Measurements from ENCODE around the gene IRF3. TPM values are rescaled to one million over a fixed set of nuclear protein-coding genes. Genes with fewer than 3 reads are reported as not detected.

IRF3 gene
- total and polyA plus RNA-seq, 4 donors: 52.8 to 97.3 (median 81.5) TPM

DNA sequence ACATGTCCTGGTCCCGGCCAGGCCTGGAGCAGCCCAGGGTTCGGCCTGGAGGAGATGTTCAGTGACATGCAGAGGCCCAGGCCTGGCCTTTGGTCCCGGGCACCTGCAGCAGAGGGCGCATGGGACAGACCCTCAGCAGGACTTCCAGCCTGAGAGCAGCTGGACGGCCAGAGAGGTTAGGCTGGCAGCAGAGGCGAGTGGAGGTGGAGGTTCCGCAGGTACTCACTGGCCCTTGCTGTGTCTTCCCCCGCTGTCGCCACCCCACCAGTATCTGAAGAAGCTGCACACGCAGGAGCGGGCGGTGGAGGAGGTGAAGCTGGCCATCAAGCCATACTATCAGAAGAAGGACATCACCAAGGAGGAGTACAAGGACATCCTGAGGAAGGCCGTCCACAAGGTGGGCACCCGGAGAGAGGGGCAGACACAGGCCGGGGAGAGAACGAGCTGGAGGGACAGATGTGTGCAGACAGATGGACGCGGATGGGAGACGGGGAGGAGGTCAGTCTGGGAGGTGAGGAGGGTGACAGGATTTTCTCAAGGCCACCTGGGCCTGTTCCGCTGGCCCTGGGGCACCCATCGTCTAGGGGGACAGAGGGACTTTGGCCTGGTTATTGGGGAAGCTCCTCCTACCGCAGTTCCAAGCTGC, 8.0 kb downstream of the IRF3 start:
- no peaks in the 10 kb centered on the region for H3K9me3 ChIP-seq (ENCODE audit: control insufficient read depth in 4 of 4, insufficient read depth in 3 of 4, low read length in 3 of 4)
- no peak for DNase-seq
- H3K27ac ChIP-seq (ENCODE audit: low read depth in 1 of 2, low read length in 1 of 2): no peak overlapping the region
- H3K27me3 ChIP-seq (ENCODE audit: control insufficient read depth in 3 of 3, insufficient read depth in 3 of 3, low read length in 2 of 3): no peaks in the 10 kb centered on the region
- ATAC-seq (ENCODE audit: insufficient read depth, low FRiP score): no peak
- H3K4me1 ChIP-seq (ENCODE audit: control insufficient read depth in 5 of 5, insufficient read depth in 5 of 5, low read length in 5 of 5): no peaks in the 10 kb centered on the region
- 93 to 95% methylated on average over 22 of the region's 22 CpGs for WGBS, 2 donors
- peaks cover 11 to 92% (median 50%) of the 10 kb centered on the region in 4 donors for H3K36me3 ChIP-seq (ENCODE audit: control insufficient read depth in 4 of 4, insufficient read depth in 4 of 4, low read length in 4 of 4)
- no peak overlapping the region for H3K4me3 ChIP-seq
- no peak overlapping the region for H3K9ac ChIP-seq (ENCODE audit: insufficient read depth in 1 of 2, low read length in 2 of 2)
- TF ChIP-seq, protein P1, sequence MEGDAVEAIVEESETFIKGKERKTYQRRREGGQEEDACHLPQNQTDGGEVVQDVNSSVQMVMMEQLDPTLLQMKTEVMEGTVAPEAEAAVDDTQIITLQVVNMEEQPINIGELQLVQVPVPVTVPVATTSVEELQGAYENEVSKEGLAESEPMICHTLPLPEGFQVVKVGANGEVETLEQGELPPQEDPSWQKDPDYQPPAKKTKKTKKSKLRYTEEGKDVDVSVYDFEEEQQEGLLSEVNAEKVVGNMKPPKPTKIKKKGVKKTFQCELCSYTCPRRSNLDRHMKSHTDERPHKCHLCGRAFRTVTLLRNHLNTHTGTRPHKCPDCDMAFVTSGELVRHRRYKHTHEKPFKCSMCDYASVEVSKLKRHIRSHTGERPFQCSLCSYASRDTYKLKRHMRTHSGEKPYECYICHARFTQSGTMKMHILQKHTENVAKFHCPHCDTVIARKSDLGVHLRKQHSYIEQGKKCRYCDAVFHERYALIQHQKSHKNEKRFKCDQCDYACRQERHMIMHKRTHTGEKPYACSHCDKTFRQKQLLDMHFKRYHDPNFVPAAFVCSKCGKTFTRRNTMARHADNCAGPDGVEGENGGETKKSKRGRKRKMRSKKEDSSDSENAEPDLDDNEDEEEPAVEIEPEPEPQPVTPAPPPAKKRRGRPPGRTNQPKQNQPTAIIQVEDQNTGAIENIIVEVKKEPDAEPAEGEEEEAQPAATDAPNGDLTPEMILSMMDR (IDR thresholded peaks at IDR 0.05; ENCODE audit: control extremely low read depth, extremely low read depth): no peak

DNA sequence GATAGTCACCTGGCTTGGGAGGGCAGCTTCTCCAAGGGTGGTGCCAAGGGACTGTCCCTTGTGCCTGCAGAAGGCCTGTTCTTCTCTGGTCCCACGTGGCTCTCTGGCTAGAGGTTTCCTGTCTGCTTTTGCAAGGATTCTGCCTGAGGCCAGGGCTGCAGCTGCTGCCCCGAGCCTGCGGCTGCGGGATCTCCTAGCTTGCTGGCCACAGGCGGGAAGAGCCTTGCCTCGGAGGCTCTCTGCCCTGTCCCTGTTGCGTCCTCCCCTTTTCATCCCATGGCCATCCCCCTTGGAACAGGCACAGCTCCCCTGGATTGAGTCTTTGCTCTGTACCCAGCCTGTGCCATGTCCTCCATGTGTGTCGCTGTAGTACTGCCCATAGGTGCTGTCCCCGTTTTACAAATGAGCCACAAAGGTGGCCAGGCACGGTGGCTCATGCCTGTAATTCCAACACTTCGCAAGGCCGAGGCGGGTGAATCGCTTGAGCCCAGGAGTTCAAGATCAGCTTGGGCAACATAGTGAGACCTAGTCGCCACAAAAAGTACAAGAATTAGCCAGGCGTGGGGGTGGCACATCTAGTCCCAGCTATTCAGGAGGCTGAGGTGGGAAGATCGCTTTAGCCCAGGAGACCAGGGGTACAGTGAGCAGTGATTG, 9.1 kb downstream of the IRF3 start:
- Histone ChIP-seq H3K4me1 (ENCODE audit: control insufficient read depth in 5 of 5, insufficient read depth in 5 of 5, low read length in 5 of 5) (no peaks in the 10 kb centered on the region), H3K27me3 (ENCODE audit: control insufficient read depth in 3 of 3, insufficient read depth in 3 of 3, low read length in 2 of 3) (no peaks in the 10 kb centered on the region), H3K4me3 (no peak overlapping the region), H3K27ac (ENCODE audit: low read depth in 1 of 2, low read length in 1 of 2) (no peak overlapping the region), H3K9me3 (ENCODE audit: control insufficient read depth in 4 of 4, insufficient read depth in 3 of 4, low read length in 3 of 4) (no peaks in the 10 kb centered on the region), H3K36me3 (ENCODE audit: control insufficient read depth in 4 of 4, insufficient read depth in 4 of 4, low read length in 4 of 4) (peaks cover 15 to 93% (median 49%) of the 10 kb centered on the region in 4 donors), H3K9ac (ENCODE audit: insufficient read depth in 1 of 2, low read length in 2 of 2) (no peak overlapping the region)
- no peak for DNase-seq
- 93 to 94% methylated on average over 17 of the region's 17 CpGs for WGBS, 2 donors
- TF ChIP-seq, protein P1 (IDR thresholded peaks at IDR 0.05; ENCODE audit: control extremely low read depth, extremely low read depth): no peak
- no peak for ATAC-seq (ENCODE audit: insufficient read depth, low FRiP score)

DNA sequence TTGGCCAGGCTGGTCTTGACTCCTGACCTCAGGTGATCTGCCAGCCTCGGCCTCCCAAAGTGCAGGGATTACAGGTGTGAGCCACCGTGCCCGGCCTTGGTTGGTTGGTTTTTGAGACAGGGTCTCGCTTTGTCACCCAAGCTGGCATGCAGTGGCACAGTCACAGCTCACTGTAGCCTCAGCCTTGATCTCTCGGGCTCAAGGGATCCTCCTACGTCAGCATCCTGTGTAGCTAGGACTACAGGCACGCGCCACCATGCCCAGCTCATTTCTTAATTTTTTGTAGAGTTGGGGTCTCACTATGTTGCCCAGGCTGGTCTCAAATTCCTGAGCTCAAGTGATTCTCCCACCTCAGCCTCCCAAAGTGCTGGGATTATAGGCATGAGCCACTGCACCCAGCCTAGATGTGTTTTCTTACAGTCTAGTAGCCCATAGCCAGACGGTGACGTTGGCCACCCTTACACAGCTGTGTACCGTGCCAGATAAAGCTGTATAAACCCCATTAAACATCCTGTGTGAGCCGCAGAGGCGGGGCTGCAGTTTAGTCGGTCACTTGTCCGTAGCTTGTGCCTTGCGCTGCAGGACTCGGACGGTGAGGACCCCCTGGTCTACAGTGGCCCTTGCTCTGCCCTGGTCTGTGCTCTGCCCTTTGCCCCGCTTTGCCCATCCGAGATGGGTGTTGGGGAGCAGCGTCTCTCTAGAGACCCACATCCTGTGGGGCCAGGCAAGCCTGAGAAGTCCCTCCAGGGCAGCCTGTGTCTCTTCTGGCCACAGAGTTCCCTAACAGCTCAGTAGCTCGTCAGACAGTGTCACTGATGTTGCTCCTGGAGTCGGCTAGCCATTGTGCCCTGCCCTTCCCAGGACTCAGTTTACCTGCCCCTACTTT, 9.8 kb downstream of the IRF3 start:
- ATAC-seq (ENCODE audit: insufficient read depth, low FRiP score): no peak
- TF ChIP-seq, protein P1 (IDR thresholded peaks at IDR 0.05; ENCODE audit: control extremely low read depth, extremely low read depth): no peak
- Histone ChIP-seq H3K4me3 (no peak overlapping the region), H3K9ac (ENCODE audit: insufficient read depth in 1 of 2, low read length in 2 of 2) (no peak overlapping the region), H3K27ac (ENCODE audit: low read depth in 1 of 2, low read length in 1 of 2) (no peak overlapping the region), H3K4me1 (ENCODE audit: control insufficient read depth in 5 of 5, insufficient read depth in 5 of 5, low read length in 5 of 5) (no peaks in the 10 kb centered on the region), H3K27me3 (ENCODE audit: control insufficient read depth in 3 of 3, insufficient read depth in 3 of 3, low read length in 2 of 3) (no peaks in the 10 kb centered on the region), H3K36me3 (ENCODE audit: control insufficient read depth in 4 of 4, insufficient read depth in 4 of 4, low read length in 4 of 4) (peaks cover 21 to 94% (median 46%) of the 10 kb centered on the region in 4 donors), H3K9me3 (ENCODE audit: control insufficient read depth in 4 of 4, insufficient read depth in 3 of 4, low read length in 3 of 4) (no peaks in the 10 kb centered on the region)
- DNase-seq: no peak
- 93% methylated on average over 23 of the region's 23 CpGs for WGBS, 2 donors
